SK-N-SH treated with all-trans-retinoic acid at 6 μM for 48 hours (cell line): ENCODE measurements around the gene PDE5A.

Experiments
- ATAC-seq: fragments of 200-7000 bp; cut with Tn5 transposase; 3 replicates; pipeline ENCODE4 v1.9.1; 2020; ENCODE audit warnings: mild to moderate bottlenecking, moderate library complexity
- BACH2 ChIP-seq: fragments of 250-450 bp; sonication (Bioruptor Pico); IDR thresholded peaks from 2 replicates; pipeline ENCODE4 v1.9.0; 2021; ENCODE audit warnings: mild to moderate bottlenecking, borderline replicate concordance
- CREB5 ChIP-seq: fragments of 250-450 bp; sonication (Bioruptor Pico); IDR thresholded peaks from 2 replicates; pipeline ENCODE4 v1.5.1; 2020; ENCODE audit warnings: low read depth, mild to moderate bottlenecking, moderate library complexity
- CSRNP3 ChIP-seq: fragments of 250-450 bp; sonication (Bioruptor Pico); IDR thresholded peaks from 2 replicates; pipeline ENCODE4 v1.5.1; 2021; ENCODE audit warnings: mild to moderate bottlenecking, moderate library complexity
- ESRRG ChIP-seq: fragments of 250-450 bp; sonication (Bioruptor Pico); IDR thresholded peaks from 2 replicates; pipeline ENCODE4 v1.6.1; 2021; ENCODE audit warnings: mild to moderate bottlenecking
- GLIS3 ChIP-seq: fragments of 250-450 bp; sonication (Bioruptor Pico); IDR thresholded peaks from 2 replicates; pipeline ENCODE4 v1.5.0; 2020; ENCODE audit warnings: mild to moderate bottlenecking, moderate library complexity
- ISL1 ChIP-seq: fragments of 250-450 bp; sonication (Bioruptor Pico); IDR thresholded peaks from 2 replicates; pipeline ENCODE4 v2.1.2; 2022; ENCODE audit warnings: mild to moderate bottlenecking, moderate library complexity
- POU6F1 ChIP-seq: fragments of 250-450 bp; sonication (Bioruptor Pico); IDR thresholded peaks from 2 replicates; pipeline ENCODE4 v1.8.0; 2021; ENCODE audit warnings: low read depth, mild to moderate bottlenecking, moderate library complexity, borderline replicate concordance
- PPARA ChIP-seq: fragments of 250-450 bp; sonication (Bioruptor Pico); IDR thresholded peaks from 2 replicates; pipeline ENCODE4 v1.5.0; 2020; ENCODE audit warnings: mild to moderate bottlenecking, borderline replicate concordance
- RARB ChIP-seq: fragments of 250-450 bp; sonication (Bioruptor Pico); IDR thresholded peaks from 2 replicates; pipeline ENCODE4 v1.8.0; 2021; ENCODE audit warnings: mild to moderate bottlenecking, moderate library complexity
- SNAI2 ChIP-seq: fragments of 250-450 bp; sonication (Bioruptor Pico); IDR thresholded peaks from 2 replicates; pipeline ENCODE4 v1.5.0; 2020; ENCODE audit warnings: mild to moderate bottlenecking, moderate library complexity
- TCF4 ChIP-seq: fragments of 250-450 bp; sonication (Bioruptor Pico); IDR thresholded peaks from 2 replicates; pipeline ENCODE4 v1.8.0; 2021; ENCODE audit warnings: mild to moderate bottlenecking, moderate library complexity, borderline replicate concordance
- TOX ChIP-seq: fragments of 250-450 bp; sonication (Bioruptor Pico); IDR thresholded peaks from 2 replicates; pipeline ENCODE4 v1.8.0; 2021; ENCODE audit warnings: mild to moderate bottlenecking, moderate library complexity, borderline replicate concordance
- ZC3H10 ChIP-seq: fragments of 250-450 bp; sonication (Bioruptor Pico); IDR thresholded peaks from 2 replicates; pipeline ENCODE4 v1.5.1; 2021; ENCODE audit warnings: mild to moderate bottlenecking, moderate library complexity
- ZFP3 ChIP-seq: fragments of 250-450 bp; sonication (Bioruptor Pico); IDR thresholded peaks from 2 replicates; pipeline ENCODE4 v1.5.0; 2020; ENCODE audit warnings: mild to moderate bottlenecking, moderate library complexity
- ZNF565 ChIP-seq: fragments of 450-650 bp; formaldehyde crosslinking; conservative IDR thresholded peaks from 2 replicates; pipeline ENCODE4 v1.5.0; 2020; ENCODE audit warnings: low read depth, mild to moderate bottlenecking, moderate library complexity
- ZNF70 ChIP-seq: fragments of 450-650 bp; formaldehyde crosslinking; IDR thresholded peaks from 2 replicates; pipeline ENCODE4 v1.5.0; 2020; ENCODE audit warnings: mild to moderate bottlenecking, moderate library complexity
- ZNF8 ChIP-seq: fragments of 450-650 bp; formaldehyde crosslinking; IDR thresholded peaks from 2 replicates; pipeline ENCODE4 v1.5.0; 2020; ENCODE audit warnings: mild to moderate bottlenecking, moderate library complexity
- TF ChIP-seq, protein P1 (sequence below): fragments of 250-450 bp; sonication (Bioruptor Pico); IDR thresholded peaks from 2 replicates; pipeline ENCODE4 v1.8.0; 2020; ENCODE audit warnings: mild to moderate bottlenecking, moderate library complexity, borderline replicate concordance
- TF ChIP-seq, protein P2 (sequence below): fragments of 250-450 bp; sonication (Bioruptor Pico); IDR thresholded peaks from 2 replicates; pipeline ENCODE4 v1.5.0; 2020; ENCODE audit warnings: mild to moderate bottlenecking, moderate library complexity

PDE5A gene

DNA sequence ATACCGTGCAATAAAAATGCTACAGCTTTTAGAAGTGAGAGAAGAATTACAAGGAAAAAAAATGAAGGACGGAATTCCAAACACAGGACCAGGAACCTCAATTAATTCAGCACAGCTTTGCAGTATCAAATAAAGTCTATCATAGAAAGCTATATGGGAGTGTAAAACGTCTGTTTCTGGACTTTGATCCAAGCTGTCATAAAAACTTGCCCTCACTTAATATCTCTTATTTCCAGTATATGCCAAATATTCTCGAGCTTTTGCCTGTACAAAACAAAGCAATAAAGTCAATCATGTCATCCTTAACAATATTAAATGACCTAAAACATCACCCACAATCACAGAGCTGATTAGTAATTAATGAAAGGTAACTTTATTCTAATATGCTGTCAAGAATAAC is 4.2 kb downstream of the PDE5A start:
- ATAC-seq = no peak

DNA sequence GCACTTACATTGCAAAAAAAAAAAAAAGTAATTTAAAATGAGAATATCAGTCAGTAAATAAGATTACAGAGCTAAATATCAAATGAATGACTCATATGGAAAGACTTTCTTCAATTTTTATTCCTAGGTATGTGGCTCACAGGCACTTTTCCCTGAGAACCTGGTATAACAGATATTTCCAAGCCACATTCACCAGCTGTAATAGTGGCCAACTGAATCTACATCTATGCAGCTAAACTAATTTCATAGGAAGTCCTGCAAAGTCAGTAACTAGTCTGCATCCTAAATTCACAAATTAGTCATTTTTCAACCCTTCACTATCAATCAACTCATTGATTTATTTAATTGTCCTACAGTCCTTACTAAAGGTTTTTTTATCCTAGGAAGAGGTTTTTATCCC is 5.6 kb downstream of the PDE5A start:
- peak; percentile 50 for ATAC-seq
- TF ChIP-seq CREB5 (CRISPR knock-in tag) (peak; percentile 68; the same call in 1 of the 2 replicates), ZC3H10 (peak; percentile 77), CSRNP3 (CRISPR knock-in tag) (no peak), ISL1 (CRISPR knock-in tag) (peak; percentile 94), TCF4 (CRISPR knock-in tag) (no peak), POU6F1 (CRISPR knock-in tag) (0 out of 2 replicates have a peak, but pooled peaks have one; percentile 53), ZFP3 (peak; percentile 57; the same call in 1 of the 2 replicates)

More for the DNA sequence above, 4.2 kb downstream of the PDE5A start:
- TF ChIP-seq TCF4 (CRISPR knock-in tag) (no peak), TOX (CRISPR knock-in tag) (no peak), CREB5 (CRISPR knock-in tag) (no peak), ISL1 (CRISPR knock-in tag) (no peak), GLIS3 (no peak), SNAI2 (no peak), POU6F1 (CRISPR knock-in tag) (no peak), ESRRG (CRISPR knock-in tag) (no peak), ZC3H10 (no peak), BACH2 (no peak), ZNF565 (no peak), ZNF8 (CRISPR knock-in tag) (no peak), PPARA (CRISPR knock-in tag) (no peak), ZNF70 (CRISPR knock-in tag) (no peak), RARB (CRISPR knock-in tag) (no peak), CSRNP3 (CRISPR knock-in tag) (no peak)
- TF ChIP-seq, protein P1, sequence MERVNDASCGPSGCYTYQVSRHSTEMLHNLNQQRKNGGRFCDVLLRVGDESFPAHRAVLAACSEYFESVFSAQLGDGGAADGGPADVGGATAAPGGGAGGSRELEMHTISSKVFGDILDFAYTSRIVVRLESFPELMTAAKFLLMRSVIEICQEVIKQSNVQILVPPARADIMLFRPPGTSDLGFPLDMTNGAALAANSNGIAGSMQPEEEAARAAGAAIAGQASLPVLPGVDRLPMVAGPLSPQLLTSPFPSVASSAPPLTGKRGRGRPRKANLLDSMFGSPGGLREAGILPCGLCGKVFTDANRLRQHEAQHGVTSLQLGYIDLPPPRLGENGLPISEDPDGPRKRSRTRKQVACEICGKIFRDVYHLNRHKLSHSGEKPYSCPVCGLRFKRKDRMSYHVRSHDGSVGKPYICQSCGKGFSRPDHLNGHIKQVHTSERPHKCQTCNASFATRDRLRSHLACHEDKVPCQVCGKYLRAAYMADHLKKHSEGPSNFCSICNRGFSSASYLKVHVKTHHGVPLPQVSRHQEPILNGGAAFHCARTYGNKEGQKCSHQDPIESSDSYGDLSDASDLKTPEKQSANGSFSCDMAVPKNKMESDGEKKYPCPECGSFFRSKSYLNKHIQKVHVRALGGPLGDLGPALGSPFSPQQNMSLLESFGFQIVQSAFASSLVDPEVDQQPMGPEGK (CRISPR knock-in tag) = no peak
- TF ChIP-seq, protein P2, sequence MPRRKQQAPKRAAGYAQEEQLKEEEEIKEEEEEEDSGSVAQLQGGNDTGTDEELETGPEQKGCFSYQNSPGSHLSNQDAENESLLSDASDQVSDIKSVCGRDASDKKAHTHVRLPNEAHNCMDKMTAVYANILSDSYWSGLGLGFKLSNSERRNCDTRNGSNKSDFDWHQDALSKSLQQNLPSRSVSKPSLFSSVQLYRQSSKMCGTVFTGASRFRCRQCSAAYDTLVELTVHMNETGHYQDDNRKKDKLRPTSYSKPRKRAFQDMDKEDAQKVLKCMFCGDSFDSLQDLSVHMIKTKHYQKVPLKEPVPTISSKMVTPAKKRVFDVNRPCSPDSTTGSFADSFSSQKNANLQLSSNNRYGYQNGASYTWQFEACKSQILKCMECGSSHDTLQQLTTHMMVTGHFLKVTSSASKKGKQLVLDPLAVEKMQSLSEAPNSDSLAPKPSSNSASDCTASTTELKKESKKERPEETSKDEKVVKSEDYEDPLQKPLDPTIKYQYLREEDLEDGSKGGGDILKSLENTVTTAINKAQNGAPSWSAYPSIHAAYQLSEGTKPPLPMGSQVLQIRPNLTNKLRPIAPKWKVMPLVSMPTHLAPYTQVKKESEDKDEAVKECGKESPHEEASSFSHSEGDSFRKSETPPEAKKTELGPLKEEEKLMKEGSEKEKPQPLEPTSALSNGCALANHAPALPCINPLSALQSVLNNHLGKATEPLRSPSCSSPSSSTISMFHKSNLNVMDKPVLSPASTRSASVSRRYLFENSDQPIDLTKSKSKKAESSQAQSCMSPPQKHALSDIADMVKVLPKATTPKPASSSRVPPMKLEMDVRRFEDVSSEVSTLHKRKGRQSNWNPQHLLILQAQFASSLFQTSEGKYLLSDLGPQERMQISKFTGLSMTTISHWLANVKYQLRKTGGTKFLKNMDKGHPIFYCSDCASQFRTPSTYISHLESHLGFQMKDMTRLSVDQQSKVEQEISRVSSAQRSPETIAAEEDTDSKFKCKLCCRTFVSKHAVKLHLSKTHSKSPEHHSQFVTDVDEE (CRISPR knock-in tag) = no peak
